Stimulated activated CD4-positive, alpha-beta T cell treated with anti-CD3 and anti-CD28 coated beads, TNF-alpha, amount 100 ng/mL, for 48 hours (primary cell): Measurements from ENCODE around the gene GRAMD2B.
"Not testable (repeated sequence)": the region's sequence is repeated elsewhere in the genome, so short reads cannot be mapped to it uniquely, and the experiment has no call there.

Experiments
- DNase-seq, 3 donors: peaks; one replicate each; pipeline ENCODE4 v3.0.0-alpha.2; 2020; ENCODE audit warnings: low read depth in 3 of 3

Gene GRAMD2B

GRCh38 chr5:126449751-126450271 is 26.6 kb downstream of the GRAMD2B start:
- DNase-seq, result peak; percentile 29 to 65 (median 41)

- no peak for DNase-seq
These were observed 27.1 kb downstream of the GRAMD2B start for GRCh38 chr5:126450346-126450745.

GRCh38 chr5:126450907-126451306 is 27.7 kb downstream of the GRAMD2B start:
- no peak for DNase-seq

- no peak for DNase-seq
These were observed 29.3 kb downstream of the GRAMD2B start for GRCh38 chr5:126452477-126452876.

GRCh38 chr5:126454081-126454480 is 30.9 kb downstream of the GRAMD2B start:
- DNase-seq, result no peak

GRCh38 chr5:126454535-126454934 is 31.3 kb downstream of the GRAMD2B start:
- no peak for DNase-seq

GRCh38 chr5:126455264-126455663 is 32.1 kb downstream of the GRAMD2B start:
- DNase-seq, result no peak

- DNase-seq, result no peak
These were observed 32.5 kb downstream of the GRAMD2B start for GRCh38 chr5:126455728-126456127.

- DNase-seq, result no peak
These were observed 33.1 kb downstream of the GRAMD2B start for GRCh38 chr5:126456217-126456820.

- DNase-seq, result no peak
These were observed 37.2 kb downstream of the GRAMD2B start for GRCh38 chr5:126460459-126460858.

GRCh38 chr5:126460977-126461376 is 37.8 kb downstream of the GRAMD2B start:
- DNase-seq, result no peak

GRCh38 chr5:126461838-126462237 is 38.6 kb downstream of the GRAMD2B start:
- no peak for DNase-seq

- DNase-seq, result no peak
These were observed 39.2 kb downstream of the GRAMD2B start for GRCh38 chr5:126462239-126463014.

- DNase-seq, result no peak
These were observed 40.8 kb downstream of the GRAMD2B start for GRCh38 chr5:126464016-126464415.

GRCh38 chr5:126464959-126465358 is 41.8 kb downstream of the GRAMD2B start:
- no peak for DNase-seq

GRCh38 chr5:126468091-126468490 is 44.9 kb downstream of the GRAMD2B start:
- no peak for DNase-seq

GRCh38 chr5:126469536-126470316 is 46.5 kb downstream of the GRAMD2B start:
- no peak for DNase-seq

GRCh38 chr5:126470529-126470928 is 47.3 kb downstream of the GRAMD2B start:
- not testable (repeated sequence) for DNase-seq

- no peak for DNase-seq
These were observed 48.0 kb downstream of the GRAMD2B start for GRCh38 chr5:126471247-126471646.

GRCh38 chr5:126471875-126472537 is 48.8 kb downstream of the GRAMD2B start:
- DNase-seq, result no peak

- DNase-seq, result no peak
These were observed 49.3 kb downstream of the GRAMD2B start for GRCh38 chr5:126472538-126472889.
